GM19193 (cell line): ENCODE measurements around the gene LSP1.

ENCODE experiments used
- POLR2A ChIP-seq: IDR thresholded peaks from 4 replicates; pipeline ENCODE4 v1.6.1; 2011; ENCODE audit not compliant: insufficient read depth, insufficient read length; ENCODE audit errors: extremely low read depth

Gene LSP1

GRCh38 chr11:1871531-1871930 lies 18.6 kb downstream of the LSP1 start:
- no peak for TF ChIP-seq POLR2A

GRCh38 chr11:1872267-1872985 lies 19.5 kb downstream of the LSP1 start:
- no peak for TF ChIP-seq POLR2A

GRCh38 chr11:1873048-1873812 lies 20.3 kb downstream of the LSP1 start:
- no peak for TF ChIP-seq POLR2A

GRCh38 chr11:1875093-1875850 lies 22.4 kb downstream of the LSP1 start:
- no peak for TF ChIP-seq POLR2A

GRCh38 chr11:1876361-1877063 lies 23.6 kb downstream of the LSP1 start:
- no peak for TF ChIP-seq POLR2A

- TF ChIP-seq POLR2A, result no peak
Measured at GRCh38 chr11:1877211-1878136, 24.6 kb downstream of the LSP1 start.

GRCh38 chr11:1878137-1879031 lies 25.5 kb downstream of the LSP1 start:
- TF ChIP-seq POLR2A, result no peak

- no peak for TF ChIP-seq POLR2A
Measured at GRCh38 chr11:1879342-1879940, 26.6 kb downstream of the LSP1 start.

- no peak for TF ChIP-seq POLR2A
Measured at GRCh38 chr11:1879941-1880720, 27.2 kb downstream of the LSP1 start.

GRCh38 chr11:1880746-1881441 lies 28.0 kb downstream of the LSP1 start:
- peak; percentile 9 for TF ChIP-seq POLR2A
